HCEC 1CT (cell line): ENCODE data around the gene EPHB3.

ENCODE experiments used
- DNase-seq: peaks from one replicate; pipeline ENCODE4 v3.0.0-alpha.2; 2017

EPHB3 gene

GRCh38 chr3:184543843-184544512 is 17.6 kb upstream of the EPHB3 start:
- DNase-seq: peak; percentile 65

GRCh38 chr3:184544513-184544861 is 17.1 kb upstream of the EPHB3 start:
- no peak for DNase-seq

- no peak for DNase-seq
Observed at GRCh38 chr3:184545769-184546168, 15.8 kb upstream of the EPHB3 start.

- no peak for DNase-seq
Observed at GRCh38 chr3:184546252-184546651, 15.3 kb upstream of the EPHB3 start.

GRCh38 chr3:184549796-184550577 is 11.6 kb upstream of the EPHB3 start:
- DNase-seq: no peak

- DNase-seq: no peak
Observed at GRCh38 chr3:184551103-184551502, 10.5 kb upstream of the EPHB3 start.

GRCh38 chr3:184551614-184552256 is 9.8 kb upstream of the EPHB3 start:
- no peak for DNase-seq

GRCh38 chr3:184552296-184552695 is 9.3 kb upstream of the EPHB3 start:
- no peak for DNase-seq

- DNase-seq: no peak
Observed at GRCh38 chr3:184552863-184553262, 8.7 kb upstream of the EPHB3 start.

GRCh38 chr3:184553385-184553784 is 8.2 kb upstream of the EPHB3 start:
- DNase-seq: no peak

GRCh38 chr3:184554461-184554860 is 7.1 kb upstream of the EPHB3 start:
- no peak for DNase-seq

- DNase-seq: no peak
Observed at GRCh38 chr3:184556582-184557347, 4.8 kb upstream of the EPHB3 start.

GRCh38 chr3:184557348-184557950 is 4.1 kb upstream of the EPHB3 start:
- DNase-seq: no peak

GRCh38 chr3:184558726-184559125 is 2.9 kb upstream of the EPHB3 start:
- no peak for DNase-seq

GRCh38 chr3:184559336-184559735 is 2.2 kb upstream of the EPHB3 start:
- no peak for DNase-seq

- DNase-seq: no peak
Observed at GRCh38 chr3:184560531-184560930, 1.1 kb upstream of the EPHB3 start.

- no peak for DNase-seq
Observed at GRCh38 chr3:184561913-184562877, 610 bp downstream of the EPHB3 start.

GRCh38 chr3:184562878-184563560 is 1.4 kb downstream of the EPHB3 start:
- no peak for DNase-seq

GRCh38 chr3:184563561-184563925 is 2.0 kb downstream of the EPHB3 start:
- no peak for DNase-seq

GRCh38 chr3:184563941-184564684 is 2.5 kb downstream of the EPHB3 start:
- DNase-seq: no peak
